Kidney tubule cell (primary cell): Measurements from ENCODE around the gene MAN2A1.

Source experiments
- DNase-seq: peaks from one replicate; pipeline ENCODE4 v3.0.0-alpha.2; 2018; ENCODE audit warnings: low spot score

The MAN2A1 gene

DNA sequence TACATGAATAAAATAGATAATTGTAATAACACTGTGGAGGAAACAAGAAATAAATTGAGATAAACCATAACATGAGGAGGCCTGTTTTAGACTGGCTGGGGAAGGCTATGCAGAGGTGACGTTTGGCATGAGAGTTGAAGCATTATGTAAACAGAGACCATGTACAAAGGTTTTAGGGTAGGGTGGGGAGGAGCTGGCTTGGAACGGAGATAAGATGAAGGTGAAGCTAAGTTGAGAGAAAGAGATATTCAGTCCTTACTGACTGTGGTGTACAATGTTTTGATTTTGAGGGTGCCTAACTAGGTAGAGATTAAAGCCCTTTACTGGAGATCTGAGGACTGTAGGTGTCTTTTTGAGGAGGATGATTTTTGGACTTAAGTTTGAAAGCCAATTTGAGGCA lies 17.8 kb downstream of the MAN2A1 start:
- DNase-seq: no peak

DNA sequence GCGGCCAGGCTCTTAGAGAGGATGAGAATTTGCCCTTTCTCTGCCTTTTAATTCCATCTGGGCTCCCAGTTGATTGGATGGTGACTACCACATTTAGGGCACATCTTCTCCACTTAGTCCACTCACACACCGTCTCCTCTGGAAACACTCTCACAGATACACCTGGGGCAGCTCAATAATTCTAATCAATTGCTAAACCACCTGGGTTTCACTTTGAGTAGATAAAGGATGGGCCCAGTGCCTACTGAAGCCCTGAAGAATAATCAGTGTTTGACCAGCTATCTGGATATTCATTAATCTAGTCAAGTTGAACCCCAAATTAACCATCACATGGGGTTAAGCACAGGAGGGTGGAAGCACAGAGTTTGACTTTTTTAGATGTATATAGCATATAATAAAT lies 19.1 kb downstream of the MAN2A1 start:
- DNase-seq: no peak

DNA sequence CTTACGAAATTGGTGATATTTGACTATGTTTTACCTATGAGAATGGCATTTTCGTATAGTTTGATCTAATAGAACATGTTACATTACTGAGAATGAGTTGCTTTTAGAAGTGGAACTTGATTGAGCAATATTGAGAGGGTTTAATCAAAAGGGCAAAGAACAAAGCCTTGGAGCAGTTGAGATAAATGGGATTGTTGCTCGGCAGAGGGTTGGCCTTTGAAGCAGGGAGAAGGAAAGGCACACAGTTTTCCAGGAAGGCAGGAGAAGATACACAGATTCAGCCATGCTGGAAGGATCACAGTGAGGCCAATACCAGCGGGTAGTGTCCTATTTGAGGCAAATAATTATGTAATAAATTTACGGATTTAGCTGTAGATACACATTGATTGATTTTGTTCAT lies 19.5 kb downstream of the MAN2A1 start:
- DNase-seq: no peak

DNA sequence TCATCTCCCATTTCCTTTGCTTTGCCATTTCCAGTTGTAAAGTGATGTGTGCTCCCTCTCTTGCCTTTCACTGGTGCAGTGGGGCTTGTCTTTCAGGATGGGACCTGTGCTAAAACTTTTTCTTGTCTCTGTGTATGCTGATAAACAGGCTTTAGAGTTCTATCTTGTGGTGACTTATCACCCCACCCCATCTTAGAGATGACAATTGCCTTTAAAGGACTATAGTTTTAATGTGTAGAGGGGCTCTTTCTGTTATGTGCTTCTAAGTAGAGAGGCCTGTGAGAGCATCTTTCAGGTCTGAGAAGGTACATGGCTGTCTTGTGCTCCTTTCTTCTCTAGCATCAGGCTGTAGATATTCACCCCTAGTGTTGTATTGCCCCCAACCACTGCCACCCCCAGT lies 21.9 kb downstream of the MAN2A1 start:
- no peak for DNase-seq

DNA sequence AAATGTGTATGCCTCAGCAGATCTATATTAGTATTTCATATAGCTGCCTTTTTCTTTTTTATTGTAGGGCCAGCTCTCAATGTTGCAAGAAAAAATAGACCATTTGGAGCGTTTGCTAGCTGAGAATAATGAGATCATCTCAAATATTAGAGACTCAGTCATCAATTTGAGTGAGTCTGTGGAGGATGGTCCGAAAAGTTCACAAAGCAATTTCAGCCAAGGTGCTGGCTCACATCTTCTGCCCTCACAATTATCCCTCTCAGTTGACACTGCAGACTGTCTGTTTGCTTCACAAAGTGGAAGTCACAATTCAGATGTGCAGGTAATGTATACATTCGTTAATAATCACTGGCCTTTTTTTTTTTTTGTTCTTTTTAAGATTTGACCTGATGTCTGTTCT lies 23.7 kb downstream of the MAN2A1 start:
- no peak for DNase-seq

DNA sequence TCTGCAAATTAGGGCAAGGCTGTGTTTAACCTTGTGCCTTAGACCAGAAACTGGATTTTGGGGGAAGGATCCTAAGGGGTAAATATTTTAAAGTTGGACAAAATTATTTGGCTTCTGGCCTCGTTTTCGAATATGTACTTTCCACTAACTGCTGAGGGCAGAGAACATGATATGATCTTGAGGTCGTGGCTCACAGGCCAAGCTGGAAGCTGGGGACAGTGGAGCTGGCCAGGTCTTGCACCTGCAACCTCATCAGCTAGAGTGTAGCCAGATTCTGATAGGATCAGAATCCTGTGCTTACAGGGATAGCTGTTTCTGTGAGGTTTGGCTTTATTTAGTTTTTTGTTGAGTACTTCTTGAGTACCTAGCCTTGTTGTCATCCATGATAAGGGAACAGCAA lies 24.9 kb downstream of the MAN2A1 start:
- DNase-seq: no peak

DNA sequence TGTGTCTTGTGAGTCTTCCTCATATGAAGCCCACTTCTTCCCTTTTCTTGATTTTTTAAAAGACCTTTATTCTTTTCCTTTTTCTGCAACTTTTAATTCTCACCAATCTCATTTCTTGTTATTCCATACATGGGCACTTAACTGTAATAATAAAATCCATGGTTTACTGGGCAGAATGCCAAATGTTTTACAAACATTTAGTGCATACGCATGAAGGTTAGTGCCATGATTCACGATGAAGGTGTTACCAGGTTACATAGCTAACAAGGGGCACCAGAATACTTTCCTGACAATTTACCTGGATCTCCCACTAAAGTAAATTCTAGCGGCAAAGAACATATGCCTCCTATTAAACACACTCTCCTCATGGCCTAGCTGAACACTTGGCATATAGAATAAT lies 28.5 kb downstream of the MAN2A1 start:
- DNase-seq: peak; percentile 65

DNA sequence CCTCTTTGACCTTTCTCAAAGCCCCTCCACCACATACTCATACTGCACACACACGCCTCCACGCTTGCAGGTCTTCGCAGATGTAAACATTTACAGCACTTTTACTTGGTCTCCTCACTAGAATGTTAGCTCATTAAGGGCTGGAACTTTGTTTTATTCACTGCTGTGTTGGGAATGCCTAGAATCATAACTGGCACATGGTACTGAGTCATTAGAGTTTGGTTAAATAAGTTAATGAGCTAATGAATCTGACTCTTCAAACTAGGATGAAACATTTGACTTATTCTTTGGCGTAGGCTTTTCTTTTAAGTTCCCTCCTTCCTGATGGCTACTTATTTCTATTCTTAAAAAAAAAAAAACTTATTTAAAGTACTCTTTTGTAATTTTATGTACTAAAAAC lies 28.9 kb downstream of the MAN2A1 start:
- DNase-seq: peak; percentile 64

DNA sequence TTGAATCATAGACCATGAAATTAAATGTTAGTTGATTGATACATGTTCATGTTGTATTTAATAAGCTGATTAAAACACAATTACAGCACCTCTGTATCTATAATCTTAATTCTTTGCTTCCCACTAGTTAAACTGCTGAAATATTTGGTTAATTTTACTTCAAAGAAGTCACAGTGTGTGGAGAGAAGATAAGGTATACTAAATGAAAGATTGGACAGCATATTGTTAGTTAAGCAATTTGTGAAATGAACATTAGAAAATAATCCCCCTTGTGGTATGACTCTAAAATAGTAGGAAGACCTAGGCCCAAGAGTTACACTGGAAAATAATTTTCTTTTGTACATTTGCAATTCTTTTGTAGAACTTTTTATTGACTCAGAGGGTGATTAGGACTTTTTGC lies 30.3 kb downstream of the MAN2A1 start:
- no peak for DNase-seq

DNA sequence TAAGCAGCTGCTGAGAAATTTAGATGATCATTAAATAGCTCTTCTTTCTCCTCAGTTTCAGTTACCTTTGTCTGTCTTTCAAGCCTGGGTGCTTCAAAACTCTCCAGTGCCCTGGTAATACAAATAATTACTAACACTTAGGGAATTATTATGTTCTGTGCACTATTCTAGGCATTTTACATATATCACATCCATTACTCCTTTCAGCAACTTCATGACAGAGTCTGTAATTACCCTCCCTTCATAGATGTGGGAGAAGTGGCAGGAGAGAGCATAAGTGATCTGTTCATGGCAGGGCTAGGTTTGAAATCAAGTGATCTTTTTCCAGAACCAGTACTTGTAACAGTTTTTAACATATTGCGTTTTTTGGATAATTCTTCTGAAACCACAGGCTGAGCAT lies 32.0 kb downstream of the MAN2A1 start:
- no peak for DNase-seq

DNA sequence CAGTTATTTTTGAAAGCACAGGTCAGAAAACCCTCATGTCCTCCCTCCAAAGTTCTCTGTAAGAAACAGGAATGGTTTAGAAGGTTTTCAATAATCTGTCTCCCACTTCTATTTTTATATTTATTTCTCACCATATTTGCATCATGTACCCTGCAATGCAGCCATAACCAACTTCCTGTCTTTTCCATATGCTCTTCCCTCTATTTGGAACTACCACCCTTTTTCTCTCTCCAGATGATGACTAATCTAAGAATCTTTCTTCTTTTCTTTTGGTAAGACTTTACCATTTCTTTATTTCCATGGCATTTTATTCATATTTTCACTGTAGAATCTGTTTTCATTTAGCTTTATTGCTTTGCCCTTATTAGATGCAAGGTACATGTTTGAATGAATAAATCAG lies 33.9 kb downstream of the MAN2A1 start:
- DNase-seq: no peak

DNA sequence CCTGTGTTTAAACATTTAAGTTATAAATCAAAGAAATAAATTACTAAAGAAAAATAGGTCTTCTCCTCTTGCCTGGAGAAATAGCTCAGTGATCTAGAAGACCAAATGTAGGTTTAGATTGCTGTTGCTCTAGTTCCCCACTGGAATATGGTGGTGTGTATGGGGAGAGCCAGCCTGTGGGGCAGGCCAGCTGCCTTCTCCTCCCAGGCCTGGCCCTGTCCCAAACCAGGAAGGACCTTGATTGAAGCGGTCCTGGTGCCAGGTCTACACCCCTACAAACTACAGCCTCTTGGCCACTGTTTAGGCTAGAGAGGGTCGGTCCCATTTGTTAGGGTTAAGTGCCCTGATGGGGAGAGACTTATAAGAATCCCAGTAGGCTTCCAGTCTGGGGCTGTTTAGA lies 35.4 kb downstream of the MAN2A1 start:
- no peak for DNase-seq

DNA sequence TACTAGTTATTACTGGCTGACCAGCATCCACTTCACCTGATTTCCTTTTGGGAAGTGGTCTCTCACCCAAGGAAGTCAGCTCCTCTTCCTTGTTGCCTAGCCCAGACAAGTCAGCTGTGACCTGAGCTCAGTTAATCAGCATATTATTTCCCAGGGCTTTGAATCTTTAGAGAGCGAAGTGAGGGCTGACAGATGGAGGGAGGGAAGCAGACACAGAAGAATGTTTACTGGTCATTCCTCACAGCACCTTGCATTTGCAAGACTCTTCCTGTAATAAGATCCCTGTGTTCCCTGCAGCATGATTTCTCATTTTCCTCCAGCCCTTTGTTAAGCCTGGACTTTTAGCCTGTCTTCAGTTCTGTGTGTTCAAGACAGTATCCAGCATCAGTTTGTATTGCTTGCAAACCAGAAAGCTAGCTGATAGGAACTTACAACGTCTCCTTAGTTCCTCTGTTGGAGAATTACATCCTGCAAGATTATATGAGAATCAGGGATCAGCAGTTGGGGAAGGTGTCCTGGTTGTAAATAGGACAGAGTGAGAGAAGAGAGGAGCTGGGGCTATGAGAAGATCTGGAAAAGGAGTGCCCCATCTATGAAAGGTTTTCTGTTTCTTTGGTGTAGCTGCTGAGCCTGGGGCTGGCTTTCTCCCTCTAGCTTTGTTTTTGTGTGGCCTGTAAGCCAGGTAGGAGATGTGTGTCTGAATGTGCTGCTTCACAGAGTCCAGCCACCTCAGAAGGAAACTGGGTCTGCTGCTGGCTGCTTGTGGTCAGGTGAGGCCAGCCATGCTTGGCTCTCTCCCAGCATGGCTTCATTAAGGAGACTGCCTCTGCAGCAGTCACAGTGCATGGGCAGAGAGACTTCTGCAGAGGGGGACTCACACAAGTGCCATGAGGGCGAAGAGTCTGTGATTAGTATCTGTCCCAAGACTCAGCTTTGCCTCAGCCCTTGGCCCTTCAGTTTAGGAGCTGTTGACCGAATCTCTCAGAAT lies 50.3 kb downstream of the MAN2A1 start:
- DNase-seq: peak; percentile 87

DNA sequence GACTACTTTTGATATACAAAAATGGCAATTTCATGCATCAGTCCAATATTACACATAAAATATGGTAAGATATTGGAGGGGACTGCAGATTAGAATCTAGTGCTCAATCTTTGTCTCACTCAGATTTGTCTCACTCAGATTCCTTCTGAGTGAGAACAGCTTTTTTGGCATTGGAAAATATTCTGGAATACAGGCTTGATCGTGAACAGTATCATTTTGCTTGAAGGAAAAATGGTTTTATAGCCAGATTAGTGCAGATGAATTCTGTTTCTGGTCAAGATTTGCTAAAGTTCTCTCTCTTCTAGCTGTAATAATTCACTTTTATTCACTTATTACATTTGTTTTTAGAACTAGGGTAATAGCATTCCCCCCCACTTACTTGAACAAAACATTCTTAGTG lies 51.2 kb downstream of the MAN2A1 start:
- no peak for DNase-seq

DNA sequence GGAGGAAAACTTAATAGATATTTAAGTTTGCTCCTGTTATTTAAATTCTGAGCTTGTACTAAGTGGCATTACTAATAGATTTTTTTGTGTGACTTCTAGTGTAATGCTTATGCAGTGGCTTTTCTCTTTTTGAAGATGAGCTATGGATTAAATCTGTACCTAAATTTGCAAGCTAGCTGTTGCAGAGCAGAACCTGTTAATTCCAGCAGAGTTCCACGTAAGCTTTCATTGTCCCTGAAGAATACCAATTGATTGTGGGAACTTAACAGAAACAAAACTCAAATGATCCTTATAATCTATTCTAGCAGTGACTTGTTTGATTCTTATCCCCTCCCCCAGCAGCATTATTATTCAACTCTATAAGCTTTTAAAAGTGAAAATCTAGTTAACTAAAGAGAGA lies 51.7 kb downstream of the MAN2A1 start:
- DNase-seq: no peak

DNA sequence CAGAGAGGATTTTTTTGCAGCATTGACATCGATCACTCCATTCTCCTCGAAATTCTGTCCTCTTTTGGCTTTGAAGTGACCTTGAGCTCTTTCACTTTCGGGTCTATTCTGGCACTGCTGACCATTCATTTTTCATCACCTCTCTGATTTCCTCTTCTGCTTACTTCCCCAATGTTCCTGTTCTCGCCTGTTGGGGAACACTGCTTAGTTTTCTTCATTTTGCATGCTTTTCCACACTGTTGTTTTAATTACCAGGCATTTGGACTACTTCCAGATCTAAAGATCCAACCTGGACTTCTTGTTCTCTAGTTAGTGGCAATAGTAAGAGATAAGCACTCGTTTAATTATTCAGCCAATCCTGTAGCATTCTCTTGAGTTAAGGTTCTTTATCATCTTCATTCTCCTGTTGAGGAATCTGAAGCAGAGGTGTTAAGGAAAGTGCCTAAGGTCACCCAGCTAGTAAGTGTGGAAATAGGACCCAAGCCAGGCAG lies 53.4 kb downstream of the MAN2A1 start:
- peak; percentile 7 for DNase-seq

DNA sequence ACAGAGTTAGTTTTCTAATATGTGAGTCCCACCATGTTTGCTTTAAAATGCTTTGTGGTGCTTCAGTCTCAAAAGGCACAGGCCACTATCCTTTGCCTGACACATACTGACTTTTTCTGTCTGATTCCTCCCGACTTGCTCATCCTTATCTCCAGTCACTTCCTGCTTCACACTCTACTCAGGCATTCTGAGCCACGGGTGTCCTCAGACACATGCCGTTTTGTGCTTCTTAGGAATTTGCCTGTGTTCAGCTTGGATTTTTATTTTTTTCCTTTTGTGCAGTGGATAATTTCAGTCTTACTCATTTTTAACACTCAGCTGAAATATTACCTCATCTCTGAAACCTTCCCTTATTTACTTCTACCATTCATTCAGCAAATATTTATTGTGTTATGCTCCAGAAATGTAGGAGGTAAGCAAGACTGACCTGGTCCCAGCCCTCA lies 54.1 kb downstream of the MAN2A1 start:
- peak; percentile 99 for DNase-seq

DNA sequence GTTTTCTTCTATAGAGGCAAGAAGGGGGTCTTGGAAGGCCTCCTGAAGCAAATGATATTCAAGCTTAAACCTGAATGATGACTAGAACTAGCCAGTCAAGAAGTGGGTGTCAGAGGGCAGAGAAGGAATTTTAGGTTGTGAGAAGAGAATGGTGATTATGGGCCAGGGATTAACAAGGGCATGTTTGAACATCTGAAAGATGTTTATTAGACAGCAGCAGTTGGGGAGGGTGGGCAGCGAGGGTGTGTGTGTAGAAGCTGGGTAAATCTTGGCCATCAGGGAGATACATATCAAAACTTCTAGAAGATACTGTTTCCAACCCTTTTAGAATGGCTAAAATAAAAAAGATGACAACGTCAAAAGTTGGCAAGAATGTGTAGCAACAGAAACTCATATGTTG lies 54.5 kb downstream of the MAN2A1 start:
- DNase-seq: no peak

DNA sequence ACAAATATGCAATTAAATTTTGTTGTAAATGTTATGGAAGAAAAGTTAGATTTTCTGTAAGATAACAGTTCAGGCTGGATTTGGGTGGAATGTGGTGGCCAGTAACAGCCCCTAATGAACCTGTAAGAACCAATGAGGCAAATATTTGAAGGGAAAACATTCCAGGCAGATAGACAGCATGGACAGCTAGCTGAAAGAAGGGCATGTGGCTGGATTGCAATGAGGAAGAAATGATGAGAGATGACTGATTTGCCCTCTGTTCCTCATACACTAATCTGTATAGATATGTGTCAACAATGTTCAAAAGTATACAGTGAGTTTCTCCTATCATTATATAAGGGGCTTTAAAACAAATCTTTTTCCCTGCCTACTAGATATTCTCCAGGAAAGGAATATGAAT lies 58.8 kb downstream of the MAN2A1 start:
- peak; percentile 52 for DNase-seq

DNA sequence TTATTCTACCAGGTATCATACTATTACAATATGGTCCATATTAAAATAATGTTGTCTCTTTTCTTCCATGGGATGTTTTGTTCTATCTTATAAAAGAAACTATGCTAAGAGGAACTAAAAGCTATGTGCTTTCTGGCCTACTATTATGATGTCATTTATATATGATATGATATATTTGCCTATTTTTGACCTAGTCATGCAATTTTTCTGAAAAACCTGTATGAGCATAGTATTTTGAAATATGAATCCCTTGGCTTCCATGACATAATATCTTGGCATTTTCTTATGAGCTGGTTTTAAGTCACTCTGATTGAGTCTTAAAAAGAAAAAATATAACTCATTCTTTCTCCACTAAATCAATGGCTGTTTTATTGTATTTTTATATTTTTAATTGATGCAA lies 60.7 kb downstream of the MAN2A1 start:
- DNase-seq: no peak

DNA sequence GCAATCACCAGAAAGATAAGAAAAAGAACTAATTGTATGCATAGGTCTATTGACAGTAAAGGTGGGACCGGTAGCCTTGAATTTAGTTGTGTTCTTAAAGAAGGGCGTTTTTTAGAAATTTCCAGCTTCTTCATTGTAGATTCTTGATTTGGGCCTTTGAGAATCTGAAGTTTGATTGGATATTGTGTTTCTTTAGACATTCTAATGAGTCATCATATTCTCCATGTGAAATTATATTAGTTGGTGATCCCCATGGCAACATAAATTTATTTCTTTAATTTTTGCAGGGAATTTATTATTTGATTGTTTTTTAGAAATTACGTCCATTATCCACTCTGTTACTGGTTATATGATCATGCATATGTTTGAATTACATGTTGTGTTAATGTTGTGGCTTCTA lies 63.6 kb downstream of the MAN2A1 start:
- no peak for DNase-seq

DNA sequence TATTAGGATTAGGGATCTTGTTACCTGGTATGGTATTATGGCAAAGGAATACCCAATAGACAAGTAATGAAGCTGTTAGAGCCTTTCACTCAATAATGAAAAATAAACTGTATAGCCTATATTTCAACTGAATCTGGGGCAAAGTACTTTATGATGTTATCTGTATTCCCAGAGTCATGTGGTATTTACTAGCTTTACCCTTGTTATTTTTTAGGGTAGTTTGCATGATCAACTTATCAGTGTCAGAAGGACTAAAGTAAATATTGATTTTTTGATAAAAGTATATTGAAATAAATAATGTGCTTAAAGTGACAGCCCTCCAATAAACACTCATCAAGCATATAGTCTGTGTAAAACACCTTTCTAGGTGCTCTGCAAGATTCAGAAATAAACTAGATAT lies 64.6 kb downstream of the MAN2A1 start:
- no peak for DNase-seq

DNA sequence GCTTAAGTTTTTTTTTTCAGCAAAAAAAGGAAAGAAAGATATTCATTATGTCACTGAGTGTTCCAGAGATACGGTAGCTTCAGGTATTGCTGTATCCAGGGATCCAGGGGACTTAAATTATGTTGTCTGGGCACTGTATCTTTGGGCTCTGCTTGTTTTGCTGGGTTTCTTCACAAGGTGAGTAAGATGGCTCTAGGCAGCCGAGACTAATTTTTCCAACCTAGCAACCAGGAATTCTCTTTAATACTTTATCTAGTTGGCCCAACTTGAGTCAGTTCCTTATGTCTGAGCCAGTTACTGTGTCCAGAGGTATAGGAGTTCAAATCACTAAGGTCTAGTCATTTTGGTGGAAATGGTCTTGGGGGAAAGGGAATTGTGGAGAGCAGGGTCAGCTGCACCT lies 66.0 kb downstream of the MAN2A1 start:
- no peak for DNase-seq
